ENCODE data around the gene GPR18. TPM values are rescaled to one million over a fixed set of nuclear protein-coding genes. Genes with fewer than 3 reads are reported as not detected.

GPR18 gene
- polyA plus RNA-seq, 3 donors, result 1.7 to 3.8 (median 2.2) TPM

- H3K27me3 ChIP-seq (ENCODE audit: control insufficient read depth in 2 of 2, insufficient read depth in 2 of 2, low read length in 2 of 2), result no peaks in the 10 kb centered on the region
- peaks cover 39 to 64% of the 10 kb centered on the region in 2 donors for H3K36me3 Mint-ChIP-seq
- H3K27ac ChIP-seq (ENCODE audit: low read depth in 1 of 2, low read length in 2 of 2), result peak overlapping the region in 1 of 2 donors; percentile 75
- H3K36me3 ChIP-seq (replicated peaks in 1 of 2; ENCODE audit: control insufficient read depth in 1 of 2, insufficient read depth in 2 of 2, low read length in 2 of 2), result peaks cover 2 to 9% of the 10 kb centered on the region in 2 donors
- no peak overlapping the region for H2AFZ ChIP-seq (ENCODE audit: insufficient read depth, low read depth, low read length, poor library complexity, severe bottlenecking)
- peaks cover 99% of the 10 kb centered on the region for H3K79me2 ChIP-seq (ENCODE audit: insufficient read depth, low read length)
- no peaks in the 10 kb centered on the region for H3K27me3 Mint-ChIP-seq (ENCODE audit: low read depth in 3 of 3)
- peaks cover 73% of the 10 kb centered on the region for H3K4me1 Mint-ChIP-seq
- peak overlapping the region; percentile 35 for H3K9ac ChIP-seq (ENCODE audit: insufficient read depth, low read length, poor library complexity, severe bottlenecking)
- WGBS (ENCODE audit: insufficient coverage), result no CpG with 5 or more reads among the region's 4 CpGs
- peak overlapping the region; percentile 39 to 91 for H3K4me3 Mint-ChIP-seq
- no peaks in the 10 kb centered on the region for H3K9me3 ChIP-seq (replicated peaks in 1 of 2; ENCODE audit: control insufficient read depth in 1 of 2, insufficient read depth in 1 of 2, low read length in 2 of 2)
- H4K20me1 ChIP-seq (ENCODE audit: insufficient read depth, low read length), result peaks cover 52% of the 10 kb centered on the region
- H3K9me3 Mint-ChIP-seq, result no peaks in the 10 kb centered on the region
- peak overlapping the region in 2 of 3 experiments; percentile 74 to 92 for H3K4me3 ChIP-seq (replicated peaks in 1 of 3; ENCODE audit: low read depth in 2 of 3, low read length in 3 of 3)
- H3K4me2 ChIP-seq (replicated peaks; ENCODE audit: extremely low read depth, low read length, poor library complexity, severe bottlenecking), result peak overlapping the region; percentile 73
- DNase-seq, result no peak
- TF ChIP-seq CTCF (IDR thresholded peaks at IDR 0.05), result no peak
- intact Hi-C loops (cut with micrococcal nuclease), result no loop called here
- peaks cover 68 to 79% of the 10 kb centered on the region in 2 donors for H3K4me1 ChIP-seq (ENCODE audit: control insufficient read depth in 1 of 2, insufficient read depth in 2 of 2, low read length in 2 of 2)
- peak overlapping the region; percentile 32 to 95 (median 88) for H3K27ac Mint-ChIP-seq
These were observed 46.4 kb upstream of the GPR18 start for GRCh38 chr13:99304541-99304940.

GRCh38 chr13:99303863-99304521 is 45.8 kb upstream of the GPR18 start:
- peak; percentile 66 to 77 (median 73) for DNase-seq
- Histone ChIP-seq H3K9me3 (replicated peaks in 1 of 2; ENCODE audit: control insufficient read depth in 1 of 2, insufficient read depth in 1 of 2, low read length in 2 of 2) (no peaks in the 10 kb centered on the region), H3K79me2 (ENCODE audit: insufficient read depth, low read length) (peaks cover 100% of the 10 kb centered on the region), H3K36me3 (replicated peaks in 1 of 2; ENCODE audit: control insufficient read depth in 1 of 2, insufficient read depth in 2 of 2, low read length in 2 of 2) (peaks cover 2 to 9% of the 10 kb centered on the region in 2 donors), H3K4me1 (ENCODE audit: control insufficient read depth in 1 of 2, insufficient read depth in 2 of 2, low read length in 2 of 2) (peaks cover 66 to 79% of the 10 kb centered on the region in 2 donors), H3K27me3 (ENCODE audit: control insufficient read depth in 2 of 2, insufficient read depth in 2 of 2, low read length in 2 of 2) (no peaks in the 10 kb centered on the region), H3K4me2 (replicated peaks; ENCODE audit: extremely low read depth, low read length, poor library complexity, severe bottlenecking) (peak overlapping the region; percentile 73), H2AFZ (ENCODE audit: insufficient read depth, low read depth, low read length, poor library complexity, severe bottlenecking) (no peak overlapping the region), H3K27ac (ENCODE audit: low read depth in 1 of 2, low read length in 2 of 2) (peak overlapping the region; percentile 10 to 75), H3K4me3 (replicated peaks in 1 of 3; ENCODE audit: low read depth in 2 of 3, low read length in 3 of 3) (peak overlapping the region in 2 of 3 experiments; percentile 74 to 92), H3K9ac (ENCODE audit: insufficient read depth, low read length, poor library complexity, severe bottlenecking) (peak overlapping the region; percentile 35), H4K20me1 (ENCODE audit: insufficient read depth, low read length) (peaks cover 57% of the 10 kb centered on the region)
- intact Hi-C loops (cut with micrococcal nuclease), result no loop called here
- H3K9me3 Mint-ChIP-seq, result no peaks in the 10 kb centered on the region
- WGBS (ENCODE audit: insufficient coverage), result 27% methylated on average over 13 of the region's 14 CpGs
- no peaks in the 10 kb centered on the region for H3K27me3 Mint-ChIP-seq (ENCODE audit: low read depth in 3 of 3)
- H3K36me3 Mint-ChIP-seq, result peaks cover 34 to 61% of the 10 kb centered on the region in 2 donors
- H3K27ac Mint-ChIP-seq, result peak overlapping the region; percentile 87 to 95 (median 88)
- peak overlapping the region; percentile 75 to 91 for H3K4me3 Mint-ChIP-seq
- TF ChIP-seq CTCF (IDR thresholded peaks at IDR 0.05), result no peak
- peaks cover 74% of the 10 kb centered on the region for H3K4me1 Mint-ChIP-seq

All from CD14-positive monocyte (primary cell).